K562 (cell line): ENCODE results near the gene LCLAT1. TPM values are rescaled to one million over a fixed set of nuclear protein-coding genes. Genes with fewer than 3 reads are reported as not detected.

Source experiments
- ATAC-seq: fragments of 200-7000 bp; cut with Tn5 transposase; 3 replicates; pipeline ENCODE4 v1.9.1; 2020; ENCODE audit warnings: moderate library complexity
- BruUV-seq: library from RNA; stranded (reverse); fragments of 400-500 nt; replicated peaks from 2 replicates; lab custom pipeline; 2021; lab: Mats Ljungman, UMichigan
- CTCF ChIA-PET: fragments of 300-600 bp; formaldehyde crosslinking; extraction: SDS; loops from one replicate; lab custom pipeline; 2021; ENCODE audit warnings: low intra/inter-chr PET ratio; lab: Yijun Ruan, JAX
- POLR2A ChIA-PET: fragments of 300-600, 350-650 bp; sonication (Branson Sonifier 250); formaldehyde crosslinking; extraction: SDS; loops from one replicate; lab custom pipeline; 2021; ENCODE audit warnings: antibody characterized with exemption, inconsistent platforms; lab: Yijun Ruan, JAX
- DNase-seq, 4 experiments: peaks; one replicate each; pipeline versions ENCODE4 v3.0.0 to v3.0.0-alpha.2; 2011 to 2018; ENCODE audit warnings: low spot score in 3 of 4, mixed read lengths in 3 of 4; ENCODE audit errors: extremely low read depth in 1 of 4
- FAIRE-seq: peaks from 2 replicates; lab custom pipeline; 2011; peaks lifted over from hg19 to GRCh38; lab: Jason Lieb, UNC
- H2AFZ ChIP-seq: 2 replicates; pipeline ENCODE4 v1.6.0; 2011; ENCODE audit warnings: low read depth, low read length, control low read depth, inconsistent platforms
- H3K27ac ChIP-seq: fragments of 200-600 bp; 3 replicates; pipeline ENCODE4 v1.8.0; 2011; ENCODE audit warnings: low read depth, mild to moderate bottlenecking, control low read depth, inconsistent platforms, low read length, moderate library complexity, mixed read lengths; ENCODE audit errors: extremely low read depth
- H3K27me3 ChIP-seq, 2 experiments: fragments of 300-600 bp in 1 of 2; 2 replicates in 1 of 2; 3 replicates in 1 of 2; pipeline versions ENCODE4 v1.6.0 to v1.8.0; 2011; ENCODE audit warnings: inconsistent platforms in 2 of 2, low read length in 2 of 2, mild to moderate bottlenecking in 1 of 2, mixed read lengths in 1 of 2, moderate library complexity in 1 of 2; ENCODE audit not compliant: control insufficient read depth in 2 of 2, insufficient read depth in 2 of 2
- H3K36me3 ChIP-seq: fragments of 300-600 bp; 3 replicates; pipeline ENCODE4 v1.8.0; 2011; ENCODE audit warnings: mild to moderate bottlenecking, low read length, inconsistent platforms; ENCODE audit not compliant: control insufficient read depth, insufficient read depth
- H3K4me1 ChIP-seq, 2 experiments: fragments of 200-600 bp in 1 of 2; replicated peaks in 1 of 2; 2 replicates in 1 of 2; 3 replicates in 1 of 2; pipeline versions ENCODE4 v1.5.1 to v1.8.0; 2011; ENCODE audit warnings: inconsistent platforms in 2 of 2, low read length in 2 of 2, mild to moderate bottlenecking in 1 of 2, mixed read lengths in 1 of 2, moderate library complexity in 1 of 2; ENCODE audit not compliant: control insufficient read depth in 2 of 2, insufficient read depth in 2 of 2
- H3K4me2 ChIP-seq: 2 replicates; pipeline ENCODE4 v1.6.1; 2011; ENCODE audit warnings: low read length, control low read depth, inconsistent platforms, mixed read lengths; ENCODE audit not compliant: insufficient read depth
- H3K4me3 ChIP-seq: fragments of 200-600 bp; sonication (generic), shearing (Covaris generic); 2 replicates; pipeline ENCODE4 v1.5.1; 2016; ENCODE audit warnings: control low read depth, inconsistent platforms
- H3K79me2 ChIP-seq: fragments of 200-600 bp; 3 replicates; pipeline ENCODE4 v1.8.0; 2011; ENCODE audit warnings: low read length, inconsistent platforms; ENCODE audit not compliant: control insufficient read depth, insufficient read depth
- H3K9ac ChIP-seq, 2 experiments: 2 replicates each; pipeline versions ENCODE4 v1.6.0 to v1.6.1; 2011; ENCODE audit warnings: low read depth in 2 of 2, low read length in 2 of 2, control low read depth in 1 of 2, inconsistent platforms in 1 of 2, mild to moderate bottlenecking in 1 of 2, mixed read lengths in 1 of 2; ENCODE audit not compliant: insufficient read depth in 1 of 2
- H3K9me1 ChIP-seq: one replicate; pipeline ENCODE4 v1.6.0; 2011; ENCODE audit warnings: inconsistent platforms, mild to moderate bottlenecking, low read length, moderate library complexity; ENCODE audit not compliant: control insufficient read depth, insufficient read depth
- H3K9me3 ChIP-seq: replicated peaks from 2 replicates; pipeline ENCODE4 v1.5.1; 2011; ENCODE audit warnings: low read depth, low read length, inconsistent platforms; ENCODE audit not compliant: control insufficient read depth, insufficient read depth
- H4K20me1 ChIP-seq: replicated peaks from 2 replicates; pipeline ENCODE4 v1.6.1; 2011; ENCODE audit warnings: low read length, inconsistent platforms, mixed read lengths; ENCODE audit not compliant: control insufficient read depth, insufficient read depth
- ARID1B ChIP-seq: fragments of 450-650 bp; IDR thresholded peaks from 2 replicates; pipeline ENCODE4 v1.6.1; 2016; ENCODE audit warnings: antibody characterized with exemption, mild to moderate bottlenecking, inconsistent platforms
- ATF7 ChIP-seq: fragments of 450-650 bp; IDR thresholded peaks from 2 replicates; pipeline ENCODE4 v1.7.1; 2014; ENCODE audit warnings: mild to moderate bottlenecking, moderate library complexity
- JUND ChIP-seq, 2 experiments: IDR thresholded peaks; 2 replicates in 1 of 2; 3 replicates in 1 of 2; pipeline ENCODE4 v1.6.1; 2011; ENCODE audit warnings: borderline replicate concordance in 2 of 2, low read depth in 2 of 2, low read length in 2 of 2, improper control_type of control experiment in 1 of 2, missing biosample characterization in 1 of 2, missing genetic modification characterization in 1 of 2, missing genetic modification reagents in 1 of 2
- MAFG ChIP-seq: fragments of 450-650 bp; conservative IDR thresholded peaks from 2 replicates; pipeline ENCODE4 v1.6.1; 2016; ENCODE audit warnings: missing genetic modification characterization, missing compliant biosample characterization
- MIER1 ChIP-seq: fragments of 450-650 bp; IDR thresholded peaks from 2 replicates; pipeline ENCODE4 v1.6.1; 2016; ENCODE audit warnings: antibody characterized with exemption, mild to moderate bottlenecking, low read depth
- NFE2 ChIP-seq: IDR thresholded peaks from 2 replicates; pipeline ENCODE4 v1.6.1; 2014; ENCODE audit warnings: antibody characterized with exemption, low read depth
- RCOR1 ChIP-seq, 2 experiments: IDR thresholded peaks; 2 replicates each; pipeline ENCODE4 v1.6.1; 2012; ENCODE audit warnings: low read depth in 2 of 2, low read length in 2 of 2, borderline replicate concordance in 1 of 2, improper control_type of control experiment in 1 of 2
- SMARCA4 ChIP-seq: fragments of 450-650 bp; IDR thresholded peaks from 2 replicates; pipeline ENCODE4 v1.6.1; 2016
- ZNF316 ChIP-seq: fragments of 450-650 bp; IDR thresholded peaks from 2 replicates; pipeline ENCODE4 v1.6.1; 2016
- ZNF766 ChIP-seq: fragments of 200-800 bp; sonication (Bioruptor generic); conservative IDR thresholded peaks from 2 replicates; pipeline ENCODE4 v1.6.1; 2016; ENCODE audit warnings: missing genetic modification characterization, missing compliant biosample characterization
- WGBS: fragments of 100-300 bp; shearing (Covaris generic); methylation state at CpG from one replicate; pipeline ENCODE4 v1.1.6; 2016; ENCODE audit warnings: low coverage, mixed read lengths; ENCODE audit not compliant: insufficient coverage; ENCODE audit errors: missing lambda C conversion rate; 5-methylcytosine and 5-hydroxymethylcytosine counted together
- in situ Hi-C: fragments of 300-500 bp; cut with MboI; formaldehyde crosslinking; loops from 4 replicates; pipeline ENCODE4 v1.15.0; 2018; ENCODE audit warnings: inconsistent platforms, mixed read lengths
- intact Hi-C: fragments of 100-400 bp; cut with micrococcal nuclease; formaldehyde crosslinking; loops from 2 replicates; pipeline ENCODE4 v1.14.2; 2022
- polyA plus RNA-seq, 8 experiments: library from polyadenylated mRNA; depleted of rRNA in 4 of 8; stranded (reverse) in 5 of 8; unstranded in 3 of 8; fragments of >200 nt; fragmentation: Nextera tagmentation in 2 of 8; fragmentation: Illumina TruSeq in 1 of 8; extraction: Ambion mirVana in 2 of 8; extraction: Trizol in 1 of 8; gene quantifications; 2 replicates each; pipeline versions ENCODE4 v1.2.1 to v1.2.3, GENCODE V29; 2011 to 2014; ENCODE audit warnings: inconsistent platforms in 1 of 8, missing spikeins in 1 of 8
- total RNA-seq, 7 experiments: library from RNA; depleted of rRNA in 6 of 7; stranded (reverse); fragments of >200 nt in 6 of 7; fragmentation: Illumina TruSeq in 2 of 7; extraction: Trizol in 2 of 7; gene quantifications; 2 replicates each; pipeline versions ENCODE4 v1.2.1 to v1.2.3, GENCODE V29; 2011 to 2021; ENCODE audit warnings: low replicate concordance in 1 of 7
- TF ChIP-seq, protein P1 (sequence below): fragments of 250-450 bp; sonication (Bioruptor Pico); IDR thresholded peaks from 2 replicates; pipeline ENCODE4 v1.5.0; 2021; ENCODE audit warnings: mild to moderate bottlenecking, borderline replicate concordance
- TF ChIP-seq, protein P2 (sequence below): fragments of 250-450 bp; sonication (Bioruptor Pico); IDR thresholded peaks from 2 replicates; pipeline ENCODE4 v1.8.0; 2021; ENCODE audit warnings: moderate library complexity, mild to moderate bottlenecking, inconsistent platforms
- TF ChIP-seq, protein P3 (sequence below): fragments of 450-650 bp; formaldehyde crosslinking; IDR thresholded peaks from 2 replicates; pipeline ENCODE4 v1.4.0; 2020; ENCODE audit warnings: mild to moderate bottlenecking, moderate library complexity
- TF ChIP-seq, protein P4 (sequence below): sonication (generic); formaldehyde crosslinking; IDR thresholded peaks from 2 replicates; pipeline ENCODE4 v1.8.1; 2023; ENCODE audit warnings: missing genetic modification reagents, mild to moderate bottlenecking, borderline replicate concordance

The LCLAT1 gene
- total and polyA plus RNA-seq, 9 of the 15 experiments (the other 6 are each of a cell fraction or from before 2014, with no cell fraction given) = 8.9 to 63.3 (median 25.4) TPM

DNA sequence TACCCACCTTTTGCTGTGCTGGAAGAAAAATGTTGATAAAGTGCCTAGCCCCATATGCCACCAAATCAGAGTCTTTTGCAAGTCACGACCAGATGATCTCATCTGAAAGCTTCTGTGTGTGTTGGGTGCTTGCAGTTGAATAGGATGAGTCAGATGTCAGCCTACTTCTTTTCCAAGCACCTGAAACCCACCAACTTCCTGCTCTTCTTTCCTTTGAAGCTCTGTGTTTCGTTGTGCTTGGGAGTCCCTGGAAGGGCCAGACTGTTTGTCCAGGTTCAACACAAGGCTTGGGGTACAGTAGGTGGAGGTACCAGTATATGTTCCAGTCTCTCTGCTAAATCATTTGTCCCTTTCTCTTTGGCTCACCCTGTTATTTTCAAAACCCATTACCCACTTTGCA, 36.8 kb upstream of the LCLAT1 start:
- CTCF ChIA-PET = no interaction called here
- ATAC-seq (no peak), DNase-seq (no peak), FAIRE-seq (no peak)
- H3K9me3 ChIP-seq = no peaks in the 10 kb centered on the region
- POLR2A ChIA-PET = no interaction called here
- no peak overlapping the region for H3K4me3 ChIP-seq
- no peaks in the 10 kb centered on the region for H3K9me1 ChIP-seq
- H4K20me1 ChIP-seq = no peaks in the 10 kb centered on the region
- H3K27ac ChIP-seq = no peak overlapping the region
- H3K79me2 ChIP-seq = no peaks in the 10 kb centered on the region
- H3K4me2 ChIP-seq = no peak overlapping the region
- intact Hi-C loops (no loop called here), in situ Hi-C loops (no loop called here)
- no peaks in the 10 kb centered on the region for H3K36me3 ChIP-seq
- WGBS = 11% methylated on average over 2 of the region's 2 CpGs
- H3K4me1 ChIP-seq = peaks cover 0 to 2% of the 10 kb centered on the region in 2 experiments; a peak in 1 of 5 replicates
- no peak overlapping the region for H2AFZ ChIP-seq
- no TSS peak for BruUV-seq
- no peak overlapping the region for H3K9ac ChIP-seq
- H3K27me3 ChIP-seq = peaks cover 16 to 30% of the 10 kb centered on the region in 2 experiments
- TF ChIP-seq SMARCA4 (peak; percentile 54; the same call in 1 of the 2 replicates), MAFG (tag) (peak; percentile 70), NFE2 (peak; percentile 69), RCOR1 (IDR thresholded peaks at IDR 0.05; ENCODE audit: borderline replicate concordance in 1 of 2, low read depth in 2 of 2, low read length in 2 of 2) (peak in 1 of 2 experiments; percentile 28; a peak in 1 of 4 replicates), MIER1 (no peak), ARID1B (peak; percentile 43; the same call in 1 of the 2 replicates), ATF7 (peak; percentile 54; the same call in 1 of the 2 replicates), ZNF316 (0 out of 2 replicates have a peak, but pooled peaks have one; percentile 38), JUND (IDR thresholded peaks at IDR 0.05; ENCODE audit: borderline replicate concordance, low read depth, low read length) (peak; percentile 85; the same call in 1 of the 2 replicates), JUND (tag; IDR thresholded peaks at IDR 0.05; ENCODE audit: borderline replicate concordance, low read depth, low read length) (peak; percentile 73; the same call in 2 of the 3 replicates), ZNF766 (CRISPR knock-in tag) (no peak)
- TF ChIP-seq, protein P1, sequence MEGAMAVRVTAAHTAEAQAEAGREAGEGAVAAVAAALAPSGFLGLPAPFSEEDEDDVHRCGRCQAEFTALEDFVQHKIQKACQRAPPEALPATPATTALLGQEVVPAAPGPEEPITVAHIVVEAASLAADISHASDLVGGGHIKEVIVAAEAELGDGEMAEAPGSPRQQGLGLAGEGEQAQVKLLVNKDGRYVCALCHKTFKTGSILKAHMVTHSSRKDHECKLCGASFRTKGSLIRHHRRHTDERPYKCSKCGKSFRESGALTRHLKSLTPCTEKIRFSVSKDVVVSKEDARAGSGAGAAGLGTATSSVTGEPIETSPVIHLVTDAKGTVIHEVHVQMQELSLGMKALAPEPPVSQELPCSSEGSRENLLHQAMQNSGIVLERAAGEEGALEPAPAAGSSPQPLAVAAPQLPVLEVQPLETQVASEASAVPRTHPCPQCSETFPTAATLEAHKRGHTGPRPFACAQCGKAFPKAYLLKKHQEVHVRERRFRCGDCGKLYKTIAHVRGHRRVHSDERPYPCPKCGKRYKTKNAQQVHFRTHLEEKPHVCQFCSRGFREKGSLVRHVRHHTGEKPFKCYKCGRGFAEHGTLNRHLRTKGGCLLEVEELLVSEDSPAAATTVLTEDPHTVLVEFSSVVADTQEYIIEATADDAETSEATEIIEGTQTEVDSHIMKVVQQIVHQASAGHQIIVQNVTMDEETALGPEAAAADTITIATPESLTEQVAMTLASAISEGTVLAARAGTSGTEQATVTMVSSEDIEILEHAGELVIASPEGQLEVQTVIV (CRISPR knock-in tag) = no peak
- TF ChIP-seq, protein P2, sequence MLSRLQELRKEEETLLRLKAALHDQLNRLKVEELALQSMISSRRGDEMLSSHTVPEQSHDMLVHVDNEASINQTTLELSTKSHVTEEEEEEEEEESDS (CRISPR knock-in tag) = no peak
- TF ChIP-seq, protein P3, sequence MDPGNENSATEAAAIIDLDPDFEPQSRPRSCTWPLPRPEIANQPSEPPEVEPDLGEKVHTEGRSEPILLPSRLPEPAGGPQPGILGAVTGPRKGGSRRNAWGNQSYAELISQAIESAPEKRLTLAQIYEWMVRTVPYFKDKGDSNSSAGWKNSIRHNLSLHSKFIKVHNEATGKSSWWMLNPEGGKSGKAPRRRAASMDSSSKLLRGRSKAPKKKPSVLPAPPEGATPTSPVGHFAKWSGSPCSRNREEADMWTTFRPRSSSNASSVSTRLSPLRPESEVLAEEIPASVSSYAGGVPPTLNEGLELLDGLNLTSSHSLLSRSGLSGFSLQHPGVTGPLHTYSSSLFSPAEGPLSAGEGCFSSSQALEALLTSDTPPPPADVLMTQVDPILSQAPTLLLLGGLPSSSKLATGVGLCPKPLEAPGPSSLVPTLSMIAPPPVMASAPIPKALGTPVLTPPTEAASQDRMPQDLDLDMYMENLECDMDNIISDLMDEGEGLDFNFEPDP (CRISPR knock-in tag) = no peak
- TF ChIP-seq, protein P4, sequence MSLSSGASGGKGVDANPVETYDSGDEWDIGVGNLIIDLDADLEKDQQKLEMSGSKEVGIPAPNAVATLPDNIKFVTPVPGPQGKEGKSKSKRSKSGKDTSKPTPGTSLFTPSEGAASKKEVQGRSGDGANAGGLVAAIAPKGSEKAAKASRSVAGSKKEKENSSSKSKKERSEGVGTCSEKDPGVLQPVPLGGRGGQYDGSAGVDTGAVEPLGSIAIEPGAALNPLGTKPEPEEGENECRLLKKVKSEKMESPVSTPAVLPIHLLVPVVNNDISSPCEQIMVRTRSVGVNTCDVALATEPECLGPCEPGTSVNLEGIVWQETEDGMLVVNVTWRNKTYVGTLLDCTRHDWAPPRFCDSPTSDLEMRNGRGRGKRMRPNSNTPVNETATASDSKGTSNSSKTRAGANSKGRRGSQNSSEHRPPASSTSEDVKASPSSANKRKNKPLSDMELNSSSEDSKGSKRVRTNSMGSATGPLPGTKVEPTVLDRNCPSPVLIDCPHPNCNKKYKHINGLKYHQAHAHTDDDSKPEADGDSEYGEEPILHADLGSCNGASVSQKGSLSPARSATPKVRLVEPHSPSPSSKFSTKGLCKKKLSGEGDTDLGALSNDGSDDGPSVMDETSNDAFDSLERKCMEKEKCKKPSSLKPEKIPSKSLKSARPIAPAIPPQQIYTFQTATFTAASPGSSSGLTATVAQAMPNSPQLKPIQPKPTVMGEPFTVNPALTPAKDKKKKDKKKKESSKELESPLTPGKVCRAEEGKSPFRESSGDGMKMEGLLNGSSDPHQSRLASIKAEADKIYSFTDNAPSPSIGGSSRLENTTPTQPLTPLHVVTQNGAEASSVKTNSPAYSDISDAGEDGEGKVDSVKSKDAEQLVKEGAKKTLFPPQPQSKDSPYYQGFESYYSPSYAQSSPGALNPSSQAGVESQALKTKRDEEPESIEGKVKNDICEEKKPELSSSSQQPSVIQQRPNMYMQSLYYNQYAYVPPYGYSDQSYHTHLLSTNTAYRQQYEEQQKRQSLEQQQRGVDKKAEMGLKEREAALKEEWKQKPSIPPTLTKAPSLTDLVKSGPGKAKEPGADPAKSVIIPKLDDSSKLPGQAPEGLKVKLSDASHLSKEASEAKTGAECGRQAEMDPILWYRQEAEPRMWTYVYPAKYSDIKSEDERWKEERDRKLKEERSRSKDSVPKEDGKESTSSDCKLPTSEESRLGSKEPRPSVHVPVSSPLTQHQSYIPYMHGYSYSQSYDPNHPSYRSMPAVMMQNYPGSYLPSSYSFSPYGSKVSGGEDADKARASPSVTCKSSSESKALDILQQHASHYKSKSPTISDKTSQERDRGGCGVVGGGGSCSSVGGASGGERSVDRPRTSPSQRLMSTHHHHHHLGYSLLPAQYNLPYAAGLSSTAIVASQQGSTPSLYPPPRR (CRISPR knock-in tag) = no peak
